HCT116 (cell line): ENCODE measurements around the gene FOXR1. TPM values are rescaled to one million over a fixed set of nuclear protein-coding genes. Genes with fewer than 3 reads are reported as not detected.

Source experiments
- ATAC-seq: fragments of 200-7000 bp; cut with Tn5 transposase; 2 replicates; pipeline ENCODE4 v1.9.1; 2020; ENCODE audit warnings: mild to moderate bottlenecking, moderate library complexity
- BruUV-seq: library from RNA; stranded (reverse); fragments of 400-500 nt; replicated peaks from 2 replicates; lab custom pipeline; 2021; lab: Mats Ljungman, UMichigan
- CTCF ChIA-PET: fragments of 300-600 bp; sonication (Branson Sonifier 250); formaldehyde crosslinking; loops from one replicate; lab custom pipeline; 2021; ENCODE audit warnings: antibody characterized with exemption; lab: Charles Lee
- POLR2A ChIA-PET: fragments of 300-600, 350-600 bp; sonication (Branson Sonifier 250); formaldehyde crosslinking; loops from one replicate; lab custom pipeline; 2021; ENCODE audit warnings: antibody characterized with exemption; lab: Charles Lee
- RAD21 ChIA-PET, 2 experiments: fragments of 300-600 bp; sonication (Branson Sonifier 250); formaldehyde crosslinking; loops; one replicate each; lab custom pipeline; 2023; ENCODE audit warnings: low total read pairs in 2 of 2; ENCODE audit not compliant: uncharacterized antibody in 2 of 2, unreplicated experiment in 2 of 2, low non-redundant PET in 1 of 2; lab: Charles Lee
- DNase-seq: peaks from one replicate; pipeline ENCODE4 v3.0.0-alpha.2; 2010; ENCODE audit warnings: low read depth, low spot score
- H2AFZ ChIP-seq: fragments of 200-600 bp; shearing (Covaris generic), sonication (generic); 2 replicates; pipeline ENCODE4 v1.6.1; 2017; ENCODE audit warnings: low read depth, mixed run types, mixed read lengths, antibody characterized with exemption, low read length; ENCODE audit not compliant: poor library complexity, severe bottlenecking
- H3K27ac ChIP-seq: 2 replicates; pipeline ENCODE4 v1.5.1; 2012; ENCODE audit warnings: low read depth, low read length
- H3K27me3 ChIP-seq: fragments of 200-600 bp; sonication (generic); 2 replicates; pipeline ENCODE4 v1.6.1; 2016; ENCODE audit warnings: mixed run types, low read length, mixed read lengths; ENCODE audit not compliant: insufficient read depth
- H3K36me3 ChIP-seq, 2 experiments: fragments of 200-500 bp in 1 of 2; fragments of 200-600 bp in 1 of 2; sonication (Bioruptor generic) in 1 of 2; sonication (generic) in 1 of 2; 2 replicates each; pipeline versions ENCODE4 v1.5.1 to v1.6.1; 2014 to 2016; ENCODE audit warnings: low read length in 2 of 2, inconsistent platforms in 1 of 2, mixed read lengths in 1 of 2, mixed run types in 1 of 2; ENCODE audit not compliant: insufficient read depth in 2 of 2, control insufficient read depth in 1 of 2
- H3K4me1 ChIP-seq, 2 experiments: fragments of 200-600 bp in 1 of 2; sonication (generic) in 1 of 2; 2 replicates each; pipeline versions ENCODE4 v1.5.1 to v1.6.1; 2012 to 2017; ENCODE audit warnings: low read length in 2 of 2, inconsistent platforms in 1 of 2, mild to moderate bottlenecking in 1 of 2, mixed read lengths in 1 of 2, mixed run types in 1 of 2, moderate library complexity in 1 of 2; ENCODE audit not compliant: insufficient read depth in 2 of 2, control insufficient read depth in 1 of 2
- H3K4me2 ChIP-seq: fragments of 200-600 bp; sonication (generic); 2 replicates; pipeline ENCODE4 v1.6.1; 2017; ENCODE audit warnings: mixed run types, low read length, mixed read lengths
- H3K4me3 ChIP-seq, 2 experiments: fragments of 200-600 bp in 1 of 2; sonication (generic) in 1 of 2; replicated peaks in 1 of 2; 2 replicates each; pipeline ENCODE4 v1.5.1; 2011 to 2016; ENCODE audit warnings: low read length in 2 of 2, control low read depth in 1 of 2, low read depth in 1 of 2, mild to moderate bottlenecking in 1 of 2, mixed read lengths in 1 of 2, mixed run types in 1 of 2
- H3K79me2 ChIP-seq: fragments of 200-600 bp; sonication (generic); 2 replicates; pipeline ENCODE4 v1.6.1; 2017; ENCODE audit warnings: mild to moderate bottlenecking, mixed run types, low read length, moderate library complexity, mixed read lengths; ENCODE audit not compliant: insufficient read depth
- H3K9ac ChIP-seq: fragments of 200-600 bp; sonication (generic); 2 replicates; pipeline ENCODE4 v1.6.1; 2016; ENCODE audit warnings: low read length, mixed read lengths
- H3K9me2 ChIP-seq: fragments of 200-600 bp; sonication (generic), shearing (Covaris generic); 2 replicates; pipeline ENCODE4 v1.6.1; 2017; ENCODE audit warnings: mixed run types, mild to moderate bottlenecking, moderate library complexity; ENCODE audit not compliant: insufficient read depth
- H3K9me3 ChIP-seq, 2 experiments: fragments of 200-500 bp in 1 of 2; fragments of 200-600 bp in 1 of 2; sonication (Bioruptor generic) in 1 of 2; sonication (generic) in 1 of 2; 2 replicates each; pipeline ENCODE4 v1.6.1; 2014 to 2017; ENCODE audit warnings: low read length in 2 of 2, mixed read lengths in 2 of 2, inconsistent platforms in 1 of 2, low read depth in 1 of 2, mild to moderate bottlenecking in 1 of 2, mixed run types in 1 of 2, moderate library complexity in 1 of 2; ENCODE audit not compliant: control insufficient read depth in 1 of 2, insufficient read depth in 1 of 2
- H4K20me1 ChIP-seq: fragments of 200-600 bp; sonication (generic), shearing (Covaris generic); 2 replicates; pipeline ENCODE4 v1.6.1; 2017; ENCODE audit warnings: mixed run types, mild to moderate bottlenecking, moderate library complexity; ENCODE audit not compliant: insufficient read depth
- CEBPB ChIP-seq: IDR thresholded peaks from 2 replicates; pipeline ENCODE4 v1.6.1; 2012; ENCODE audit warnings: low read depth
- EGR1 ChIP-seq: IDR thresholded peaks from 2 replicates; pipeline ENCODE4 v1.6.1; 2012; ENCODE audit warnings: low read depth
- ELF1 ChIP-seq: IDR thresholded peaks from 2 replicates; pipeline ENCODE4 v1.6.1; 2012; ENCODE audit warnings: low read depth, borderline replicate concordance
- EZH2 ChIP-seq: fragments of 200-600 bp; sonication (generic); IDR thresholded peaks from 2 replicates; pipeline ENCODE4 v1.6.1; 2017; ENCODE audit warnings: antibody characterized with exemption, mixed run types
- EZH2phosphoT487 ChIP-seq: fragments of 200-600 bp; IDR thresholded peaks from 2 replicates; pipeline ENCODE4 v1.6.1; 2018; ENCODE audit warnings: antibody characterized with exemption, borderline replicate concordance
- FOSL1 ChIP-seq: IDR thresholded peaks from 2 replicates; pipeline ENCODE4 v1.6.1; 2012; ENCODE audit warnings: low read depth
- JUND ChIP-seq: IDR thresholded peaks from 2 replicates; pipeline ENCODE4 v1.6.1; 2012
- POLR2A ChIP-seq: IDR thresholded peaks from 2 replicates; pipeline ENCODE4 v1.7.0; 2011; ENCODE audit warnings: borderline replicate concordance; ENCODE audit not compliant: insufficient read depth, insufficient read length; ENCODE audit errors: extremely low read depth
- POLR2AphosphoS5 ChIP-seq: IDR thresholded peaks from 2 replicates; pipeline ENCODE4 v1.6.1; 2011; ENCODE audit warnings: mild to moderate bottlenecking, low read depth, low read length, moderate library complexity
- RAD21 ChIP-seq: IDR thresholded peaks from 2 replicates; pipeline ENCODE4 v1.6.1; 2012; ENCODE audit warnings: low read depth, mild to moderate bottlenecking
- REST ChIP-seq: IDR thresholded peaks from 2 replicates; pipeline ENCODE4 v1.6.1; 2012; ENCODE audit warnings: low read depth
- SIN3A ChIP-seq: IDR thresholded peaks from 2 replicates; pipeline ENCODE4 v1.6.1; 2012; ENCODE audit warnings: low read depth
- TCF7L2 ChIP-seq: IDR thresholded peaks from 2 replicates; pipeline ENCODE4 v1.7.0; 2011; ENCODE audit warnings: borderline replicate concordance, inconsistent platforms; ENCODE audit not compliant: insufficient read depth, insufficient read length; ENCODE audit errors: extremely low read depth
- YY1 ChIP-seq: IDR thresholded peaks from 2 replicates; pipeline ENCODE4 v1.6.1; 2011; ENCODE audit warnings: low read length, low read depth, moderate library complexity, mild to moderate bottlenecking; ENCODE audit not compliant: insufficient replicate concordance; ENCODE audit errors: extremely low read depth
- ZFX ChIP-seq: fragments of 450-650 bp; IDR thresholded peaks from 2 replicates; pipeline ENCODE4 v1.6.1; 2017
- ZNF274 ChIP-seq: fragments of 200-500 bp; sonication (Bioruptor generic); IDR thresholded peaks from 2 replicates; pipeline ENCODE4 v1.6.1; 2014; ENCODE audit warnings: mild to moderate bottlenecking, low read depth, low read length, inconsistent platforms
- intact Hi-C: fragments of 100-400 bp; cut with micrococcal nuclease; formaldehyde crosslinking; loops from 2 replicates; pipeline ENCODE4 v1.10.0; 2022
- total RNA-seq: library from RNA; stranded (reverse); gene quantifications from one replicate; pipeline ENCODE4 v1.2.1, GENCODE V29; 2021; ENCODE audit not compliant: unreplicated experiment
- TF ChIP-seq, protein P1 (sequence below): IDR thresholded peaks from 2 replicates; pipeline ENCODE4 v1.6.1; 2011; ENCODE audit warnings: mild to moderate bottlenecking, low read length, moderate library complexity; ENCODE audit not compliant: insufficient replicate concordance; ENCODE audit errors: extremely low read depth
- TF ChIP-seq, protein P2 (sequence below): IDR thresholded peaks from 2 replicates; pipeline ENCODE4 v1.6.1; 2012
- TF ChIP-seq, protein P3 (sequence below): IDR thresholded peaks from 2 replicates; pipeline ENCODE4 v1.6.1; 2012
- TF ChIP-seq, protein P4 (sequence below), 3 experiments: fragments of 200-600 bp in 1 of 3; sonication (generic) in 1 of 3; IDR thresholded peaks in 2 of 3; conservative IDR thresholded peaks in 1 of 3; 2 replicates each; pipeline ENCODE4 v1.5.1; 2012 to 2017; ENCODE audit warnings: low read depth in 2 of 3, low read length in 2 of 3, antibody characterized with exemption in 1 of 3, borderline replicate concordance in 1 of 3, control low read depth in 1 of 3, mild to moderate bottlenecking in 1 of 3, mixed read lengths in 1 of 3, mixed run types in 1 of 3, moderate library complexity in 1 of 3; ENCODE audit not compliant: insufficient read depth in 1 of 3

The FOXR1 gene
- total RNA-seq, 1 experiment from 2014 or later, result not detected

DNA sequence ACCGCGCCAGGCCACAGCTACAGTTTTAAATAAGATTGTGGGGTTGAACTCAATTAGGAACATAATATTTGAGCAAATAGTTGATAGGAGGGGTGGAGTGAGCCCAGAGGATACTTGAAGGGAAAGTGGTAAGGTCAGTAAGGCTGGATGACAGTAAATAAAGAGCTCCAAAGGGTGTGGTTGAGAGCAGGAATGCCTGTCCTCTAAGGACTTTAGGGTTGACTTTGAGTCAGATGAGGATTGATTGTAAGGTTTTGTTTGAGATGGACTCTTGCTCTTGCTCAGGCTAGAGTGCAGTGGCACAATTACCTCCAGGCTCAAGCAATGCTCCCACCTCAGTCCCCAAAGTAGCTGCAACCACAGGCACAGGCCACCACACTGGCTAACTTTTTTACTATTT lies 2.4 kb downstream of the FOXR1 start:
- Histone ChIP-seq H3K27me3 (no peaks in the 10 kb centered on the region), H4K20me1 (no peaks in the 10 kb centered on the region), H3K9ac (no peak overlapping the region)
- POLR2A ChIA-PET, result no interaction called here
- TF ChIP-seq CEBPB, result no peak
- no peak for TF ChIP-seq EZH2
- no peak for TF ChIP-seq RAD21
- TF ChIP-seq EGR1, result no peak
- TF ChIP-seq EZH2phosphoT487, result no peak
- TF ChIP-seq, protein P1, sequence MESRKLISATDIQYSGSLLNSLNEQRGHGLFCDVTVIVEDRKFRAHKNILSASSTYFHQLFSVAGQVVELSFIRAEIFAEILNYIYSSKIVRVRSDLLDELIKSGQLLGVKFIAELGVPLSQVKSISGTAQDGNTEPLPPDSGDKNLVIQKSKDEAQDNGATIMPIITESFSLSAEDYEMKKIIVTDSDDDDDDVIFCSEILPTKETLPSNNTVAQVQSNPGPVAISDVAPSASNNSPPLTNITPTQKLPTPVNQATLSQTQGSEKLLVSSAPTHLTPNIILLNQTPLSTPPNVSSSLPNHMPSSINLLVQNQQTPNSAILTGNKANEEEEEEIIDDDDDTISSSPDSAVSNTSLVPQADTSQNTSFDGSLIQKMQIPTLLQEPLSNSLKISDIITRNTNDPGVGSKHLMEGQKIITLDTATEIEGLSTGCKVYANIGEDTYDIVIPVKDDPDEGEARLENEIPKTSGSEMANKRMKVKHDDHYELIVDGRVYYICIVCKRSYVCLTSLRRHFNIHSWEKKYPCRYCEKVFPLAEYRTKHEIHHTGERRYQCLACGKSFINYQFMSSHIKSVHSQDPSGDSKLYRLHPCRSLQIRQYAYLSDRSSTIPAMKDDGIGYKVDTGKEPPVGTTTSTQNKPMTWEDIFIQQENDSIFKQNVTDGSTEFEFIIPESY, result no peak
- TF ChIP-seq POLR2AphosphoS5, result no peak
- TF ChIP-seq SIN3A, result no peak
- TF ChIP-seq REST, result no peak
- TF ChIP-seq, protein P2, sequence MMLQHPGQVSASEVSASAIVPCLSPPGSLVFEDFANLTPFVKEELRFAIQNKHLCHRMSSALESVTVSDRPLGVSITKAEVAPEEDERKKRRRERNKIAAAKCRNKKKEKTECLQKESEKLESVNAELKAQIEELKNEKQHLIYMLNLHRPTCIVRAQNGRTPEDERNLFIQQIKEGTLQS, result no peak
- no peak for TF ChIP-seq YY1
- no peak for TF ChIP-seq FOSL1
- no peak for TF ChIP-seq TCF7L2
- no peak for TF ChIP-seq ELF1
- TF ChIP-seq ZFX, result no peak
- TF ChIP-seq, protein P3, sequence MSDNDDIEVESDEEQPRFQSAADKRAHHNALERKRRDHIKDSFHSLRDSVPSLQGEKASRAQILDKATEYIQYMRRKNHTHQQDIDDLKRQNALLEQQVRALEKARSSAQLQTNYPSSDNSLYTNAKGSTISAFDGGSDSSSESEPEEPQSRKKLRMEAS, result no peak
- no peak for TF ChIP-seq POLR2A
- TF ChIP-seq JUND, result no peak
- TF ChIP-seq, protein P4, sequence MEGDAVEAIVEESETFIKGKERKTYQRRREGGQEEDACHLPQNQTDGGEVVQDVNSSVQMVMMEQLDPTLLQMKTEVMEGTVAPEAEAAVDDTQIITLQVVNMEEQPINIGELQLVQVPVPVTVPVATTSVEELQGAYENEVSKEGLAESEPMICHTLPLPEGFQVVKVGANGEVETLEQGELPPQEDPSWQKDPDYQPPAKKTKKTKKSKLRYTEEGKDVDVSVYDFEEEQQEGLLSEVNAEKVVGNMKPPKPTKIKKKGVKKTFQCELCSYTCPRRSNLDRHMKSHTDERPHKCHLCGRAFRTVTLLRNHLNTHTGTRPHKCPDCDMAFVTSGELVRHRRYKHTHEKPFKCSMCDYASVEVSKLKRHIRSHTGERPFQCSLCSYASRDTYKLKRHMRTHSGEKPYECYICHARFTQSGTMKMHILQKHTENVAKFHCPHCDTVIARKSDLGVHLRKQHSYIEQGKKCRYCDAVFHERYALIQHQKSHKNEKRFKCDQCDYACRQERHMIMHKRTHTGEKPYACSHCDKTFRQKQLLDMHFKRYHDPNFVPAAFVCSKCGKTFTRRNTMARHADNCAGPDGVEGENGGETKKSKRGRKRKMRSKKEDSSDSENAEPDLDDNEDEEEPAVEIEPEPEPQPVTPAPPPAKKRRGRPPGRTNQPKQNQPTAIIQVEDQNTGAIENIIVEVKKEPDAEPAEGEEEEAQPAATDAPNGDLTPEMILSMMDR (IDR thresholded peaks at IDR 0.05 in 2 of 3, conservative IDR thresholded peaks at IDR 0.05 in 1 of 3; ENCODE audit: borderline replicate concordance in 1 of 3, insufficient read depth in 1 of 3, low read depth in 2 of 3, low read length in 2 of 3), result no peak
- no peak for TF ChIP-seq ZNF274
- TF ChIP-seq, all 23 proteins: peak for 0
- DNase-seq (no peak), ATAC-seq (no peak)
- H3K36me3 ChIP-seq, result no peaks in the 10 kb centered on the region
- H3K9me2 ChIP-seq, result no peaks in the 10 kb centered on the region
- H3K27ac ChIP-seq, result no peak overlapping the region
- H3K79me2 ChIP-seq, result no peaks in the 10 kb centered on the region
- H2AFZ ChIP-seq, result no peak overlapping the region
- BruUV-seq, result no TSS peak
- intact Hi-C loops, result no loop called here
- ChIA-PET RAD21 (no interaction called here), CTCF (no interaction called here)
- H3K9me3 ChIP-seq, result no peaks in the 10 kb centered on the region
- H3K4me1 ChIP-seq, result no peaks in the 10 kb centered on the region
- no peak overlapping the region for H3K4me2 ChIP-seq
- no peak overlapping the region for H3K4me3 ChIP-seq
